NCI-H526 (cell line): ENCODE measurements around the gene PSMG4.

ENCODE experiments used
- DNase-seq, 2 experiments: peaks; one replicate each; lab custom pipeline; 2025; lab: John Stamatoyannopoulos, UW

The PSMG4 gene

DNA sequence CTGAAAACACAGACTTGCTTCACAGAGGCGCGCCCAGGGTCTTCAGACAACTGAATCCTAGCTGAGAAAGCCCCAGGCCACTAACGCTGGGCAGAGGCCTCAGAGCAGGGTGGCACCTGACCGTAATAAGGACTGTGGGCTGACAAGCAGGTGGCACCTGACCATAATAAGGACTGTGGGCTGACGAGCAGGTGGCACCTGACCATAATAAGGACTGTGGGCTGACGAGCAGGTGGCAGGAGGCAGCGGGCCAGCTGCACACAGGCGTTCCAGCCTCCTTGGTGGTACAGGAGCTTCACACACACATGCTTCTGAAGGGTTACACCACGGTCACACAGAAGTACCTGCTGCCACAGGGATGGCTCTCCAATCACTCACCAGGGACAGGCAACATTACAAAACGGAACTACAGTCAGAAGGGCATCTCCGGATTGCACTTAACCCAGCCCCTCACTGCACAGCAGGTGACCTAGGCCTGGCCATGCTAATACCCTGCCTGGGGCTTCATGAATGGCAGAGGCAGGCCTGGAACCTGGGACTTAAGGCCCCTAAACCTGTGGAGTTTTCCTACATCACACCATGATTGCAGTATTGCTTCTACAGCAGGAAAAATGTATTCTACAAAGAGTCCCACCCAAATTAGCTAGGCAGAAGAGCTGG is 50.8 kb downstream of the PSMG4 start:
- DNase-seq = no peak

DNA sequence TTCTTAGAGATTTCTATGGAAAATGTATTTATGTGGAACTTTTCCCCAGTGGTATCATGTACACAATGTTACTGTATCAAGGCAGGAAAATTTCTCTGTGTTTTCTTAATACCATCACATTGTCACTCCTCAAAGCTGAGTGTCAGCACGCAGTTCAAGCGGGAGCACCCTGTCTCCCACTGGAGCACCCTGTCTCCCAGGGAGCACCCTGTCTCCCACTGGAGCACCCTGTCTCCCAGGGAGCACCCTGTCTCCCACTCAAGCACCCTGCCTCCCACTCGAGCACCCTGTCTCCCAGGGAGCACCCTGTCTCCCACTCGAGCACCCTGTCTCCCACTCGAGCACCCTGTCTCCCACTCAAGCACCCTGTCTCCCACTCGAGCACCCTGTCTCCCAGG is 51.3 kb downstream of the PSMG4 start:
- DNase-seq = no peak

DNA sequence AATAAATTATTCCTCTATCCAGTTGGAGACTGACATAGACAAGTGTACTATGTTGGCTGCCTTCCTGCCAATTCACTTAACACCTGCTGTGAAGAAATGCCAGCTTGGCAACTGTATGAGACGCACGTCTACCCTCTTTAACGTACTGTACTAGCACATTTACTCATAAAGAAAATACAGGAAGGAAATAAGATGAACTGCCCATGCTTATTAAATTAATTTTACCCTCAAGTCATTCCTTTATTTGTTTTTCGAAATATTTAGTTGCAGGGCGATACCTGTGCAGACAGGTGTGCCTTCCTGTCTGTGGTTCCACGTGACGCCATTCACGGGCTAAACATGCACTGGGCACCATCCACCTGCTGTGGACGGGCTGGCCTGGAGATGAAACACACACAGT is 52.0 kb downstream of the PSMG4 start:
- DNase-seq = no peak

DNA sequence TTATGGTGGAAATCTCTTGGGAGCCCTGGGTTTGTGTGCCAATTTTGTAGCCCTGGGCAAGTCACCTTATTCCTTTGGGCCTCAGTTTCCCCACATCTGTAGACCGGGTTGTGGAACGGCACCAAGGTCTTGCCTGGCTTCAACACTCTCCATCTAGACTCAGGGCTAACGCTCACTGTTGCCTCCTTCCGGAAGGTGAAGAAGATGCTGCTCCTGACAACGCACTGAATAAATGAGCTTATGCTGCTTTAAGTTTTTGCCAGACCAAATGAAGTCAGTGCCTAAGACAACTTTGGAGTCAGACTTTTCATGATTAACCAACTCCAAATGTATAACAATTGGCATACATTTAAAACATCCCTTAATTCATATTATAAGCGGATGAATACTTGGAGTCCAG is 53.1 kb downstream of the PSMG4 start:
- no peak for DNase-seq

DNA sequence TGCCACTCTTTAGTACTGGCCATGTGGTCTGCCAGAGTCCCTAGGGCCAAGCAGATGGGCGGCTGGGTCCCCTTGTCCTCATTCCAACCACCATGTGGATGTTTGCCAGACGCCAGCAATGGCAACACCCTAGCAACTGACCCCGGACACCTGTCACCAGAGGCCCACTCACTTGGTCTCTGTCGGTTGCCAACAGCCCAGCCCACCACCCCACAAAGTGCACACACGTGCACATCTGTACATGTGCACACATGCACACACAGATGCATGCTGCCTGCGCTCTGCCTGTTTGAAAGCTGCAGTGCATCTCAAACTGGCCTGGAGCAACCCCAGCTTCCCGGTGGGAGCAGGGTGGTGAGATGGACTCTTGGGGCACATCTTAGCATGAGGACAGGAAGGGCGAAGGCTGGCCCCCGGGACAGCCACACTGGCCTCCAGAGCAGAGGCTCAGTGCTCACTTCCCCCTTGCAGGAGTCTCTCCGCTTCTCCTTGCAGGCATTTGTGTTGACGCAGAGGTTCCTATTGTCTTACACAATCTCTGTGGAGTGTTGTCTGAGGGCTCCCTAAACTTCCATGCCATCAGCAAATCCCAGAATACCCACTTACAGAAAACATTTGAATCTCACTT is 54.0 kb downstream of the PSMG4 start:
- no peak for DNase-seq

DNA sequence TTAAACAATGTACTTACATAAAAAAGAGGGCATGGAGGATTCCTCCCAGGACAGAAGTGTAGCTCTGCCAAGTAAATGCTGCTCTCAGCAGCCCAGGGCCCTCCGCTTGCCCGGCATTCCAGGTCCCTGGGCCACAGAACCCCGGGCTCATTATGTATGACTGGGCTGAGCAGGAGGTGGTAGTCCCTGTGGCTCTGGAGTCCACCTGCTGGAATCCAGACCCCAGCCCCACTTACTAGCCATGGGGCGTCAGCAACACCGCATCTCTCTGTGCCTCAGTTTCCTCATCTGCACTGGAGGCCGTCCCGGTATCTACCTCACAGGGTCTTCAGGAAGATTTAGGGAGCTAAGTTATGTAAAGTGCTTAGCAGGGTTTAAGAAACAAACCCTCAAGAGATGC is 55.4 kb downstream of the PSMG4 start:
- DNase-seq = no peak

DNA sequence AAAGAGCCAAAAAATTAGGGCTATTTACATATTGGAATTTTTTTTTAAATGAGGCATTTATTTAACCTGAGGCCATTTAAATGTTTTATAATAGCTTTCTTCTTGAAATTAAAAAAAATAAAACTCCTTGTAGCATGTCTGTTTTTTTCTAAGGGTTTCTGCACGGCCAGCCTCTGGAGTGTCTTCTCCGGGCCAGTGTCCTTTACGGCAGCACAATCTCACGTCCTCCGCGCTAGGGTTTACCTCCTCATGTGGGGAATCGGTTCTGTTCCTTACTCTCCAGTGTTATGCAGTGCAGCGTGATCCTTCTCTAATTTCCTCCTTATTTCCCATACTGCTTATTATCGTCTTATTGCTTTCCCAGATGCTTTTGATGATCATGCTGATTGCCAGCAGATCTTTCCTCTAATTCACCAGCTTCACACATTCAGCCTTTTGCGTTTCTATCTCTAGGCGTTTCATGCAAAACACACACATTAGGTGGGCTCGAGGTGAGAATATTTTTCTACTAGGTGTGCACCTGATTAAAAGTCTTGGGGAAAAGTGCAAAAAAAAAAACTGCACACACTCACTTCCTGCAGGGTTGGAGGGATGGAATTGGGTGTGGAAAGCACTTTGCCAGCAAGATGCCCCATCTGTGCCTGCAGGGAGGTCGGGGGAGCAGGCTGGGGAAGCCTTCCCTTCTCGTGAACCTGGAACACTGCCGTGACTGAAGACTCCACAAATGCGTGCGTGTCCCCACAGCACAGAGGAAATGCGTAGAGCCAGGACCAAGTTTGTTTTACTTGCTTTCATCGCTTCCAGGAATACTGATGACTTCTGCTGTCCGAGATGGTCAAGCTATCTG is 56.1 kb downstream of the PSMG4 start:
- DNase-seq = no peak

DNA sequence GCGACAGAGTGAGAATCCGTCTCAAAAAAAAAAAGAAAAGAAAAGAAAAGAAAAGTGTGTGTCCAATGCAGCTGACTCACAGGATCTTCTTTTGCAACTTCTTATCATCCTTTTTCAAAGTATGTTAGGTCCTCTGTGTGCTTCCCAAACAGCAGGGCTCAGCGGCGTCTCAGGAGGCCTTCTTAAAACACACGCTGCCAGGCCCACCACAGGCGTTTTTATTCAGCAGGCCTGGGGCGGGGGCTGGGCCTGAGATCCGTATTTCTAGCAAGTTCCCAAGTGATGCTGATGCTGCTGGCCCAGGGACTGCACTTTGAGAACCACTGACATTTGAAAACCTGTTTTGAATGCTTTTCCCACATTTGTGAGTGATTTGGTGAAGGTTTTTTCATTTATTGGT is 57.1 kb downstream of the PSMG4 start:
- DNase-seq = no peak

DNA sequence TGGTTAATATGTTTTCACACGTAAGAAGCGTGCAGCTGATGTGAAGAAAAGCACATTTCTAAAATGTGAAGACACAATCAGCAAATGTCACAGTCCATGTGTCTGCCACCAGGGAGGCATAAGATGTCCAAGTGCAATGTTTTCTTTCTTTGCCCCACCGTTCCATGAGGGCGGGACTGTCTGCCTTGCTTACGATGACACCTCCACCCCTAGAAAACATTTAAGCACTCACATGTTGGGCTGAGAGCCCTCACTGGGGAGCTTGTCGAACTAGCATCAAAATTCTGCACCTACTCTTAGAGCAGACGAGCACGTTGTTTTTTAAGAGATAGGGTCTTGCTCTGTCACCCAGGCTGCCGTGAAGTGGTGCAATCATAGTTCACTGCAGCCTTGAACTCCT is 57.6 kb downstream of the PSMG4 start:
- no peak for DNase-seq

DNA sequence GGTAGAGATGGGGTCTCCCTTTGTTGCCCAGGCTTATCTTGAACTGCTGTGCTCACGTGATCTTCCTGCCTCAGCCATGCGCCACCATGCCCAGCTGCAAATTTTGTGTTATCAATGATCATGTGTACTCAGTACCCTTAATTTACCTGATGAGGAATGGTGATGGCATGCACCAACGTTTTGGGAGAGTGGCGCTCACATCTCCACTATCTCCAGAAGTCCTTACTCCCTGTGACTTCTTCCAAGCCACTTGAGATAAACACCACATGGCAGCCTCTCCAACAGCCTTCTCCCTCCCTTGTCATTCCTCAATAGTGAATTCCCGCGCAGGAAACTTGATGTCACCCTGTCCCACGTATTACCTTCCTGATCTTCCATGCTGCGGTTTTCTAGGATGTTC is 58.1 kb downstream of the PSMG4 start:
- no peak for DNase-seq
